Measurements from ENCODE around the gene YTHDF1.

YTHDF1 gene

DNA sequence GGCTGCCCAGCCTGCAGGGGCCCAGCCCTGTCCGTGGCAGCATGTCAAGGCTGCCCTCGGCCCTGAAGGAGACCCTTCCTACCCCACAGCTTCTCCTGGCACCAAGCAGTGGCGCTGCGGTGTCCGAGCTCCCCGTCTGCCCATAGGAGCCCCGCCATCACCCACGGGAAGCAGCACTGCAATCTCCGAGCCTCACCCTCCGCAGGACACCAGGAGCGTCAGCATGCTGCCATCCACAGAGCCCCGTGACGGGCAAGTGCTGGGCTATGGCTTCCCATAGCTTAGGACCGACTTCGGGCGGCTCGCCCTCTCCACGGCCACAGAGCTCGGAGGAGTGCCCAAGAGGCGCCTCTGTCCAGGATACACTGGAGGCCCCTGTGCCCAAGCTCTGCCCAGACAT, 25.1 kb downstream of the YTHDF1 start:
- 97% methylated on average over 19 of the region's 20 CpGs for WGBS (ENCODE audit: insufficient coverage)
- ChIA-PET POLR2A (no interaction called here), CTCF (interaction anchor here (0.8 to 3.4 kb wide), 2 partner anchors 9 to 33 kb away, joined by 4 to 10 read pairs; no protein-coding TSS in a partner anchor)
- Histone ChIP-seq H3K36me3 (ENCODE audit: control insufficient read depth in 4 of 4, insufficient read depth in 4 of 4, low read length in 3 of 4) (peaks cover 6 to 13% (median 9%) of the 10 kb centered on the region in 4 experiments), H3K4me1 (ENCODE audit: control extremely low read depth in 1 of 4, control insufficient read depth in 4 of 4, insufficient read depth in 4 of 4, low read length in 3 of 4) (no peaks in the 10 kb centered on the region), H3K27ac (ENCODE audit: insufficient read depth in 1 of 2, low read depth in 1 of 2, low read length in 2 of 2, poor library complexity in 1 of 2, severe bottlenecking in 2 of 2) (no peak overlapping the region), H3K27me3 (replicated peaks in 2 of 5; ENCODE audit: control insufficient read depth in 4 of 5, insufficient read depth in 5 of 5, low read length in 4 of 5) (no peaks in the 10 kb centered on the region), H3K9me3 (ENCODE audit: control extremely low read depth in 1 of 5, control insufficient read depth in 4 of 5, insufficient read depth in 2 of 5, low read depth in 1 of 5, low read length in 4 of 5) (no peaks in the 10 kb centered on the region), H3K4me3 (ENCODE audit: control insufficient read depth in 1 of 7, extremely low read depth in 1 of 7, insufficient read depth in 4 of 7, low read depth in 2 of 7, low read length in 6 of 7) (no peak overlapping the region)
- DNase-seq, result no peak

DNA sequence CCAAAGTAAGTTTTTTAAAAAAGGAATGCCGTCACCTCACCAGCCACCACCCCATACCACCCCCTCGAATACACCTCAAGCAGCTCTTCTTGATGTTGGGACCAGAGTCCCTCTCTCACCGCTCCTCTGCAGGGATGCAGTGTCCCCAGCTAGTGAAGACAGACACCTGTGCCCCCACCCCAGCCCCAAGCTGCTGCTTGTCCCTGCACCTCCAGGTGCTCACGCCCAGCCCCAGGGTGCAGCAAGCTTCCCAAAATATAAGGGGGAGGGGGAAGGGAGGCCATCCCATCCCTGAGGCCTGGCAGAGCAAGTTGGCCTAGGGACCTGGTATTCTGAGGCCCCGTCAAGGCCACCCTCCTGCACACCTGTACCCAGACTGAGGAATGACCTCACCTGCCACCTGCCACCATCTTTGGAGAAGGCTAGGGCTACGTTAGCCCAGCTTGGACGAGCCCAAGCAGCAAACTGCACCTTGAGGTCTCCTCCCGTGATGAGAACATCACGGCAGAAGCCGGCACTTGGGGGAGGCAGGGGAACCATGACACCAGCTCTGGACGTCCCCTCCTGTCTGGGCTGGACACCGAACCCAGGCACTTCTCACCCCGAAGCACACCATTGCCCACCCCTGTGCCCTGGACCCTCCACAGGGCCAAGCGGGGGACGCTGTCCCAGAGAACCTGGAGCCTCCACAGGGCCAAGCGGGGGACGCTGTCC, 25.9 kb downstream of the YTHDF1 start:
- ChIA-PET POLR2A (no interaction called here), CTCF (interaction anchor here (3.4 kb wide), 1 partner anchor 34 kb away, joined by 10 read pairs; no protein-coding TSS in a partner anchor)
- no peak overlapping the region for H3K27ac ChIP-seq (ENCODE audit: insufficient read depth in 1 of 2, low read depth in 1 of 2, low read length in 2 of 2, poor library complexity in 1 of 2, severe bottlenecking in 2 of 2)
- peaks cover 1 to 5% (median 3%) of the 10 kb centered on the region in 4 experiments for H3K36me3 ChIP-seq (ENCODE audit: control insufficient read depth in 4 of 4, insufficient read depth in 4 of 4, low read length in 3 of 4)
- no peaks in the 10 kb centered on the region for H3K4me1 ChIP-seq (ENCODE audit: control extremely low read depth in 1 of 4, control insufficient read depth in 4 of 4, insufficient read depth in 4 of 4, low read length in 3 of 4)
- no peak overlapping the region for H3K4me3 ChIP-seq (ENCODE audit: control insufficient read depth in 1 of 7, extremely low read depth in 1 of 7, insufficient read depth in 4 of 7, low read depth in 2 of 7, low read length in 6 of 7)
- WGBS (ENCODE audit: insufficient coverage), result 95% methylated on average over 10 of the region's 17 CpGs
- H3K27me3 ChIP-seq (replicated peaks in 2 of 5; ENCODE audit: control insufficient read depth in 4 of 5, insufficient read depth in 5 of 5, low read length in 4 of 5), result no peaks in the 10 kb centered on the region
- DNase-seq, result no peak
- H3K9me3 ChIP-seq (ENCODE audit: control extremely low read depth in 1 of 5, control insufficient read depth in 4 of 5, insufficient read depth in 2 of 5, low read depth in 1 of 5, low read length in 4 of 5), result no peaks in the 10 kb centered on the region

DNA sequence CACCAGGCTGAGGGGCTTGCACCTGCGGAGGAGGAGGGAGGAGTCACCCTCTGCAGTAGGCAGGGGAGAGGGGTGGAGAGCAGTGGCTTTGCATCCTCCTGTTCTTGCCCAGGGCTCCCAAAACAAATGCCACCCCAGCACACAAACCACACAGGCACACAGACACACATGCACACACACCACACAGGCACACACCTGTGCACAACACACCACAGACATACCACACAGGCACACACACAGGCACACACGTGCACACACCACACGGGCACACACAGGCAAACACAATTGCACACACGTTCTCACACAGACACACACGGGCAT, 26.6 kb downstream of the YTHDF1 start:
- 92% methylated on average over 2 of the region's 5 CpGs for WGBS (ENCODE audit: insufficient coverage)
- Histone ChIP-seq H3K36me3 (ENCODE audit: control insufficient read depth in 4 of 4, insufficient read depth in 4 of 4, low read length in 3 of 4) (peaks cover 0 to 2% (median 0%) of the 10 kb centered on the region in 4 experiments), H3K4me1 (ENCODE audit: control extremely low read depth in 1 of 4, control insufficient read depth in 4 of 4, insufficient read depth in 4 of 4, low read length in 3 of 4) (no peaks in the 10 kb centered on the region), H3K27me3 (replicated peaks in 2 of 5; ENCODE audit: control insufficient read depth in 4 of 5, insufficient read depth in 5 of 5, low read length in 4 of 5) (no peaks in the 10 kb centered on the region), H3K9me3 (ENCODE audit: control extremely low read depth in 1 of 5, control insufficient read depth in 4 of 5, insufficient read depth in 2 of 5, low read depth in 1 of 5, low read length in 4 of 5) (no peaks in the 10 kb centered on the region), H3K4me3 (ENCODE audit: control insufficient read depth in 1 of 7, extremely low read depth in 1 of 7, insufficient read depth in 4 of 7, low read depth in 2 of 7, low read length in 6 of 7) (no peak overlapping the region), H3K27ac (ENCODE audit: insufficient read depth in 1 of 2, low read depth in 1 of 2, low read length in 2 of 2, poor library complexity in 1 of 2, severe bottlenecking in 2 of 2) (no peak overlapping the region)
- DNase-seq, result no peak
- ChIA-PET CTCF (interaction anchor here (0.7 to 3.4 kb wide), 2 partner anchors 9 to 35 kb away, joined by 3 to 10 read pairs; no protein-coding TSS in a partner anchor), POLR2A (no interaction called here)

DNA sequence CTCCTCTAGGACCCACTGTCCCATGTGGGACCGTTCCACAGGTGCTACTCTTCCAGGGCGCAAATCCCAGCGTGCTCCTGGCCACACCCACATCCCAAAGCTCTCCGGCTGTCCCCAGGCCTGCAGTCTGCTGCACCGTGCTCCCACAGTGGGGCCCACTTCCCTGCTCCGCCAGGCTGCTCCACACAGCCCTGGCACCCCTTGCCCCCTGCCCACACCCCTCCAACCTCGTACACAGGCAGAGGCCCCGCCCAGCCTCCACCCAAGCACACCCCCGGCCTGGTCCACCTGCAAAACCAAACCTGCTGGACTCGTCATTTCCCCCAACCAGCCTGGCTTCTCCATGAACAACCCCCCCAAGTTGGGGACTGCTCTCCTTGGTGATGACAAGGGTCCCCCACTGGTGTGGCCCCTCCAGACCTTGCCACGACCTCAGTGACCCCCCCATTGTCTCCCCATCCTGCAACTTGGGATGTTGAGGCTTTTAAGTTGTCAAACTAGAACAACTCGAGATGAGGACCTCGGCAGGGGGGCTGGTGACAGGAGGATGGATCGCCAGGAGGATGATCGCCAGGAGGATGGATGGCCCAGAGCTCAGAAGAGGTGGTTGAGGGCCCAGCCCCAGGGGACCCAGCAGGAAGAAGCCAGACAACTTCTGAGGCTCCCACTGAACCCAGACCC, 27.1 kb downstream of the YTHDF1 start:
- DNase-seq, result no peak
- WGBS (ENCODE audit: insufficient coverage), result 87% methylated on average over 9 of the region's 15 CpGs
- Histone ChIP-seq H3K27me3 (replicated peaks in 2 of 5; ENCODE audit: control insufficient read depth in 4 of 5, insufficient read depth in 5 of 5, low read length in 4 of 5) (peaks cover 0 to 2% (median 0%) of the 10 kb centered on the region in 5 experiments), H3K4me1 (ENCODE audit: control extremely low read depth in 1 of 4, control insufficient read depth in 4 of 4, insufficient read depth in 4 of 4, low read length in 3 of 4) (no peaks in the 10 kb centered on the region), H3K36me3 (ENCODE audit: control insufficient read depth in 4 of 4, insufficient read depth in 4 of 4, low read length in 3 of 4) (no peaks in the 10 kb centered on the region), H3K4me3 (ENCODE audit: control insufficient read depth in 1 of 7, extremely low read depth in 1 of 7, insufficient read depth in 4 of 7, low read depth in 2 of 7, low read length in 6 of 7) (no peak overlapping the region), H3K9me3 (ENCODE audit: control extremely low read depth in 1 of 5, control insufficient read depth in 4 of 5, insufficient read depth in 2 of 5, low read depth in 1 of 5, low read length in 4 of 5) (no peaks in the 10 kb centered on the region), H3K27ac (ENCODE audit: insufficient read depth in 1 of 2, low read depth in 1 of 2, low read length in 2 of 2, poor library complexity in 1 of 2, severe bottlenecking in 2 of 2) (no peak overlapping the region)
- ChIA-PET POLR2A (no interaction called here), CTCF (interaction anchor here (0.7 to 0.8 kb wide), 2 partner anchors 8 to 36 kb away, joined by 3 read pairs; no protein-coding TSS in a partner anchor)

DNA sequence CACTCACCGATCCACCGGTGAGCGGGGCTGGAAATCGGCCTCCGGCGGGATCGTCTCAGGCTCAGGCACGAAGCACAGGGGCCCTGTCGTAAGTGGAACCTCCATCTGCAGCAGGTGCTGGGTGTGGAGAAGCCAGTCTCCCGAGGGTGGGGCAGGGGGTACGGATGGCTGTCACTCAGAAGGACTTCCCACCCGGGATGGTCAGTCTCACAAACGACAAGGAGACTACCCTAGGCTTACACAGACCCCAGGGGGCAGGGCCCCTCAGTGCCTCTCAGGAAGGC, 27.8 kb downstream of the YTHDF1 start:
- H3K4me3 ChIP-seq (ENCODE audit: control insufficient read depth in 1 of 7, extremely low read depth in 1 of 7, insufficient read depth in 4 of 7, low read depth in 2 of 7, low read length in 6 of 7), result no peak overlapping the region
- peaks cover 0 to 3% (median 1%) of the 10 kb centered on the region in 5 experiments for H3K27me3 ChIP-seq (replicated peaks in 2 of 5; ENCODE audit: control insufficient read depth in 4 of 5, insufficient read depth in 5 of 5, low read length in 4 of 5)
- H3K4me1 ChIP-seq (ENCODE audit: control extremely low read depth in 1 of 4, control insufficient read depth in 4 of 4, insufficient read depth in 4 of 4, low read length in 3 of 4), result no peaks in the 10 kb centered on the region
- ChIA-PET POLR2A (no interaction called here), CTCF (no interaction called here)
- DNase-seq, result no peak
- no peak overlapping the region for H3K27ac ChIP-seq (ENCODE audit: insufficient read depth in 1 of 2, low read depth in 1 of 2, low read length in 2 of 2, poor library complexity in 1 of 2, severe bottlenecking in 2 of 2)
- H3K9me3 ChIP-seq (ENCODE audit: control extremely low read depth in 1 of 5, control insufficient read depth in 4 of 5, insufficient read depth in 2 of 5, low read depth in 1 of 5, low read length in 4 of 5), result no peaks in the 10 kb centered on the region
- WGBS (ENCODE audit: insufficient coverage), result 95% methylated on average over 12 of the region's 13 CpGs
- H3K36me3 ChIP-seq (ENCODE audit: control insufficient read depth in 4 of 4, insufficient read depth in 4 of 4, low read length in 3 of 4), result no peaks in the 10 kb centered on the region

DNA sequence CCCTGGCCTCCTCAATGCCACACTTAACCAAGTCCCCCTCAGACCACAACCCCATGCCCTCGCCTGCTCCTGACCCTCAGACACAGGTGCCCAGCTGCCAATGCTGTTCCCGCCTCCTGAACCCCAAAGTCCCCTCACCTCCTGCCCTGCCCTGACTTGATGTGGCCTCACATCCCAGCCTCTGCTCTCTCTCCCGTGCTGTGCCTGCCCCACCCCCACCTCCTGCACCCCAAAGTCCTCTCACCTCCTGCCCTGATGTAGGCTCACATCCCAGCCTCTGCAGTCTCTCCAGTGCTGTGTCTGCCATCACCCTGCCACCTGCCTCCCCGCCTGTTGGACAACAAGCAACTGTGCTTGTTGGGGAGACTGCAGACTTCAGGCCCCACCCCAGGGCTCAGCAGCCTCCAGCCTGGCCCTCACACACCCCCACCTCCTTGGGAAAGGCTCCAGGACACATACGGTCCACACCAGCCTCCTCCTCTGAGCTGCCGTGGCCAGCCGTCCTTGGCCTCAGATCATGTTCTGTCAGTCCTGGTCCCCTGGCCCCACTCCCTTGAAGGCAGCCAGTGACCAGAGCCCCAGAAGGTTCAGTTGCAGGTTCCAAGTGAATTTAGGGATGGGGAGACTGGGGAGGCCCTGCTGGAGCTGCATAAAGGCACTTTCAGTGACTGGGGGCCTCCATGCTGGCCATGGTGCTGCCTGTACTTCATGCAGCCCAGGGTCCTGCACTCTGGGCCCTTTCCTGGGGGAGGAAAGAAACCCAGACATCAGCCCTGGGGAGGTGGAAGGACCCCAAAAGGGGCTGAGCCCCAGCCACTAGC, 28.4 kb downstream of the YTHDF1 start:
- DNase-seq, result no peak
- 78% methylated on average over 7 of the region's 7 CpGs for WGBS (ENCODE audit: insufficient coverage)
- Histone ChIP-seq H3K4me1 (ENCODE audit: control extremely low read depth in 1 of 4, control insufficient read depth in 4 of 4, insufficient read depth in 4 of 4, low read length in 3 of 4) (no peaks in the 10 kb centered on the region), H3K36me3 (ENCODE audit: control insufficient read depth in 4 of 4, insufficient read depth in 4 of 4, low read length in 3 of 4) (no peaks in the 10 kb centered on the region), H3K27me3 (replicated peaks in 2 of 5; ENCODE audit: control insufficient read depth in 4 of 5, insufficient read depth in 5 of 5, low read length in 4 of 5) (peaks cover 0 to 7% (median 3%) of the 10 kb centered on the region in 5 experiments), H3K27ac (ENCODE audit: insufficient read depth in 1 of 2, low read depth in 1 of 2, low read length in 2 of 2, poor library complexity in 1 of 2, severe bottlenecking in 2 of 2) (no peak overlapping the region), H3K9me3 (ENCODE audit: control extremely low read depth in 1 of 5, control insufficient read depth in 4 of 5, insufficient read depth in 2 of 5, low read depth in 1 of 5, low read length in 4 of 5) (no peaks in the 10 kb centered on the region), H3K4me3 (ENCODE audit: control insufficient read depth in 1 of 7, extremely low read depth in 1 of 7, insufficient read depth in 4 of 7, low read depth in 2 of 7, low read length in 6 of 7) (no peak overlapping the region)
- CTCF ChIA-PET, result interaction anchor here (1.0 kb wide), 1 partner anchor 16 kb away, joined by 3 read pairs; no protein-coding TSS in a partner anchor
- POLR2A ChIA-PET, result no interaction called here

Measured in common myeloid progenitor, CD34-positive (primary cell).